Mucosa of descending colon (tissue), 3 donors: Measurements from ENCODE around the gene CST7. TPM values are rescaled to one million over a fixed set of nuclear protein-coding genes. Genes with fewer than 3 reads are reported as not detected.
A peak's percentile ranks its signal among the peaks of the same experiment; 100 is the strongest.

Experiments used
- ATAC-seq: fragments of 200-7000 bp; cut with Tn5 transposase; one replicate; pipeline ENCODE4 v1.9.1; 2020; ENCODE audit warnings: mild to moderate bottlenecking, moderate library complexity
- DNase-seq, 3 donors: peaks; one replicate each; pipeline ENCODE4 v3.0.0-alpha.2; 2020
- H3K36me3 ChIP-seq: fragments of 200-600 bp; one replicate; pipeline ENCODE4 v1.8.0; 2021; ENCODE audit warnings: low read depth, mild to moderate bottlenecking
- H3K4me1 ChIP-seq: fragments of 200-600 bp; one replicate; pipeline ENCODE4 v1.8.0; 2021; ENCODE audit warnings: low read depth, mild to moderate bottlenecking
- H3K4me3 ChIP-seq: fragments of 200-600 bp; one replicate; pipeline ENCODE4 v1.8.0; 2021; ENCODE audit warnings: mild to moderate bottlenecking
- H3K9me3 ChIP-seq: fragments of 200-600 bp; one replicate; pipeline ENCODE4 v1.8.0; 2021; ENCODE audit warnings: mild to moderate bottlenecking
- intact Hi-C, 2 donors: fragments of 100-400 bp; cut with DNase I in 1 of 2; cut with micrococcal nuclease in 1 of 2; formaldehyde crosslinking; loops; one replicate each; pipeline versions ENCODE4 v1.11.0 to v1.11.1; 2022; cut with DNase I, micrococcal nuclease
- total RNA-seq, 3 donors: library from RNA; stranded (reverse); fragmentation: NEBNext Ultra II Directional in 2 of 3; extraction: Animal tissue kit (Norgen Biotek cat#: 25700) in 2 of 3; gene quantifications; one replicate each; pipeline versions ENCODE4 v1.2.1 to v1.2.4, GENCODE V29; 2021 to 2023
- TF ChIP-seq, protein P1 (sequence below): fragments of 200-600 bp; IDR thresholded peaks from one replicate; pipeline ENCODE4 v1.8.0; 2022; ENCODE audit warnings: antibody characterized with exemption, mild to moderate bottlenecking
- donor health status: DM: no; HTN: no; CAD: no; lungs with moderate emphysema.
- donor health status: DM: no; HTN: no; CAD: no.
- donor health status: DM: no; HTN: yes; CAD: no.

Gene CST7
- total RNA-seq, 3 donors from 2014 or later, result 1.4 to 2.3 (median 1.7) TPM

DNA sequence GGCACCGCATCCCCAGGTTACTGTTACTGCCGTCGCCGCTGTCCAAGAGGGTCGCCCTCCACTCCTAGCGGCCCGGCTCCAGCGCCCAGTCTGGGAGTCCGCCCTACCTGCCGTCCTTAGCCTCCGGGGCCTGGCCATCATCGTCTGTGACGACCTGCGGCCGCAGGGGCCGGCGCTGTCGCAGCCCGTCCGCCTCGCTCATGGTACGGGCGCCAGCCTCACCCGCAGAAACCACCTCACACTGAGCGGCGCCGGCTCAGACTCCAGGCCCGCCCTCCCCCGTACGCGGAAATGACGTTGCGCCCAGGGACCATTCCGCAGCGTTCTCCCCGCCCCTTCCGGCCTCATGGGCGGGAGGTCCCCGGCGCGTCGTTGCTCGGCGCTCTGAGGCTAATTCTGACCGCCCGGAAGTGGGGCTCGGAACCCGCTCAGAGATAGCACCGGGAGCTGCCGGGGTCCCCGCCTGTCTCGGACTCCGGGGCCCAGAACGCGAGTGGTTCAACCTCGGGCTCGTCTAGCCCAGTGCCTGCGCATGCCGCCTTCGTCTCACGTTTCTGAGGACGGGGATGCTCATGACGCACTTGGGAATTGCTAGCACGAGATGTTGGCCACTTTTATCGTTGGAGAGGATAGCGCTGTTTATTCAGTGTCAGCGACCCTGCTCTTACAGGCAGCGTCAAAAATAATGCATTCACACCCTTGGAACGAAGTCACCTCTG, 43.6 kb downstream of the CST7 start, which contains the start of gene APMAP:
APMAP (minus strand) TSS at position 265 of the 719 bp plus-strand sequence; CDS start at position 202, 63 bp downstream.
- H3K4me3 ChIP-seq, result peak within 1 kb of the TSS; percentile 71
- peak; percentile 98 for ATAC-seq
- peaks cover 15% of the 10 kb centered on the region for H3K4me1 ChIP-seq
- intact Hi-C loops, result loop anchor here in 1 of 2 donors (10.0 kb wide), 2 partner anchors 182 to 402 kb away; partner anchors contain the start of gene ABHD12
- no peaks in the 10 kb centered on the region for H3K36me3 ChIP-seq
- TF ChIP-seq, protein P1, sequence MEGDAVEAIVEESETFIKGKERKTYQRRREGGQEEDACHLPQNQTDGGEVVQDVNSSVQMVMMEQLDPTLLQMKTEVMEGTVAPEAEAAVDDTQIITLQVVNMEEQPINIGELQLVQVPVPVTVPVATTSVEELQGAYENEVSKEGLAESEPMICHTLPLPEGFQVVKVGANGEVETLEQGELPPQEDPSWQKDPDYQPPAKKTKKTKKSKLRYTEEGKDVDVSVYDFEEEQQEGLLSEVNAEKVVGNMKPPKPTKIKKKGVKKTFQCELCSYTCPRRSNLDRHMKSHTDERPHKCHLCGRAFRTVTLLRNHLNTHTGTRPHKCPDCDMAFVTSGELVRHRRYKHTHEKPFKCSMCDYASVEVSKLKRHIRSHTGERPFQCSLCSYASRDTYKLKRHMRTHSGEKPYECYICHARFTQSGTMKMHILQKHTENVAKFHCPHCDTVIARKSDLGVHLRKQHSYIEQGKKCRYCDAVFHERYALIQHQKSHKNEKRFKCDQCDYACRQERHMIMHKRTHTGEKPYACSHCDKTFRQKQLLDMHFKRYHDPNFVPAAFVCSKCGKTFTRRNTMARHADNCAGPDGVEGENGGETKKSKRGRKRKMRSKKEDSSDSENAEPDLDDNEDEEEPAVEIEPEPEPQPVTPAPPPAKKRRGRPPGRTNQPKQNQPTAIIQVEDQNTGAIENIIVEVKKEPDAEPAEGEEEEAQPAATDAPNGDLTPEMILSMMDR, result no peak
- H3K9me3 ChIP-seq, result no peaks in the 10 kb centered on the region
- DNase-seq, result peak; percentile 97 to 99 (median 98)

DNA sequence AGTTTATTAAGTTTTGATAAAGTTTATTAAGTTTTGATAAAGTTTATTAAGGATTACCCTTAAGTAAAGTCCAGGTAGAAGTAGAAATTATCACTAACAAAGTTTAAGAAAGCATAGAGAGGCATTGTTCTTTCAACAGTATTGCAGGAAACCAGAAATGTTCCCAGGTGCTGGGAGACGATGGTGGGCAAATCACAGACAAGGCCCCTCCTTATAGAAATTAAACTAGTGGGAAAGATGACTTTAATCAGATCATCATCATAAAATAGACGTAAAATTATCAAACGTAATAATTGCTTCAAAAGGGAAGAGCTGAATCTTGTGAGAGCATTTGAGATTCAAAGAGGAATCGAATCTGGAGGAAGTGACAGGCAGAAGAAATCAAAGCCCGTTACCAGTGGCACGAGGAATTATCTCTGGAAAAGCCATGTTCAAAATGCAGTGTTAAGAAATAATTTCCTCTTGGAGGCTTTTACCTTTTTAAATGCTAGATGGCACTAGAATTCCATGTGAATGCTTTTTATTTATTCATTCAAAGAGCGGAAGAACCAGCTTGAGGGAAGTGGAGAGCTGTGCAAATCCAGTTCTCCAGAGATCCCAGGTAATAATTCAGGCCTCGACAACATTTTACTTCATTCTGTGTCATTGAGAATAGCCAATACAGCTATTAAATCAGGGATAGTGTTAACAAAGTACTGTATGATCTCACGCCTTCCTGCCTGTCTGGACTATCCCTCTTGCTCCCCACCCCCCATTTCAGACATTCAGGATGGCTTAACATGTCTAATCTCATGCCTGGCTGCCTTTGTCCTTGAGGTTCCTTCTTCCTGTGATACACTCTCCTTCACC, 44.5 kb downstream of the CST7 start:
- ATAC-seq, result peak; percentile 7
- Histone ChIP-seq H3K4me3 (no peak overlapping the region), H3K9me3 (no peaks in the 10 kb centered on the region), H3K36me3 (no peaks in the 10 kb centered on the region), H3K4me1 (peaks cover 15% of the 10 kb centered on the region)
- intact Hi-C loops, result loop anchor here (2.0 to 10.0 kb wide), 5 partner anchors 71 to 401 kb away; partner anchors contain the start of gene ABHD12 (in 1 of the 2)
- TF ChIP-seq, protein P1, result no peak
- no peak for DNase-seq

DNA sequence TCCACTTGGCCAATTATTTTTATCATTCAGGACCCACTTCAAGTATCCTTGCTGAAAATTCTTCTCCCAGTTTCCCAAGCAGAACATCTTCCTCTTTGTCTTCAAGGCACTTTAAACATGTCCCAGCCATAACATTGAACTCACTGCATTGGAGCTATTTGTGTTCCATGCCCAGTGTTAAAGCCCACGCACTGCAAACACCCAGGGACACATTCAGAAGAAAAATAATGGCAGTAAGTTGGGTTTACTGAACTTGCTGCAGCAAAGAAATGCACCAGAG, 45.1 kb downstream of the CST7 start:
- Histone ChIP-seq H3K4me1 (peaks cover 15% of the 10 kb centered on the region), H3K9me3 (no peaks in the 10 kb centered on the region), H3K36me3 (no peaks in the 10 kb centered on the region), H3K4me3 (no peak overlapping the region)
- intact Hi-C loops, result loop anchor here (2.0 to 10.0 kb wide), 5 partner anchors 71 to 401 kb away; partner anchors contain the start of gene ABHD12 (in 1 of the 2)
- ATAC-seq, result no peak
- TF ChIP-seq, protein P1, result no peak
- DNase-seq, result no peak

DNA sequence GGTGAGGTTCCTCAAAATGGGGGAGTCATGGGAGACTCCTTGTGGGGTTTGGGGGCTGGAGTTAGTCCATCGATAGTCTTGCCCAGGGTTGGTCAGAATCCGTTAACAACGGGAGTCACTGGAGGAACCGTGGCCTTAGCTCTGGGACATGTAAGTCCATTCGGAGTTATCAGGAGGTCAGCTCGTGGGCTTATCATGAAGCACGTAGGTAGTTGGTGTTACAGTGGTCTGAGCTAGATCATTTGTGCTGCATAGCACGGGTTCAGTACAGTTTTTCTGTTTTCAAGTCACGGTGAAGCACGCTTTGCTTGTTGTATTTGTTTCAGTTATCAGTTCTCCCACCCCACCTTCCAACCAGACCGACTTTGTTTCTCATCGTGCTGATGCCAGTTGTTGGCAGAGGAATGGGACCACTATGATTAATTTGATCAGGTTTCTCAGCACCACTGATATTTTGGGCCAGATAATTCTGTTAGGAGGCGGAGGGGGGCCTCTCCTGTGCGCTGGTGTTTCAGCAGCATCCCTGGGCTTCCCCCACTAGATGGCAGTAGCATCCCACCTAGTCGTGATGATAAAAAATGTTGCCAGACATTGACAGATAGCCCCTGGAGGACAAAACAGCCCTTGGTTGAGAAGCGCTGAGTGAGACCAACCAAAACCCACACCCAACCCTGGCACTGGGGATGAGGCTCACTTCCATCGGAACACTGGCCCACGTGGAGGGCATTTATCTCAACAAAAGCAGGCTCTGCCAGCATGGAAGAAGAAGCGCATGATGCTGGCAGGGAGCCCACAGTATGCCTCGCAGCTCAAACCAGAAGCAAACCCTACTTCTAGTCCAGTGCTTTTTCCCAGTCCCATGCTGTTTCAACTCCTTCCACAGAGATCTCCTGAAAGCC, 45.6 kb downstream of the CST7 start:
- intact Hi-C loops, result loop anchor here (2.0 to 10.0 kb wide), 6 partner anchors 70 to 413 kb away; partner anchors contain the start of genes ABHD12 (in 1 of the 2) and GINS1 (in 1 of the 2)
- H3K4me1 ChIP-seq, result peaks cover 15% of the 10 kb centered on the region
- peak; percentile 56 for ATAC-seq
- TF ChIP-seq, protein P1, result peak; percentile 85
- H3K4me3 ChIP-seq, result no peak overlapping the region
- no peaks in the 10 kb centered on the region for H3K36me3 ChIP-seq
- DNase-seq, result peak in 2 of 3 donors; percentile 81 to 91
- H3K9me3 ChIP-seq, result no peaks in the 10 kb centered on the region
